Umbilical cord (tissue), 2 donors: ENCODE measurements around the gene TST. TPM values are rescaled to one million over a fixed set of nuclear protein-coding genes. Genes with fewer than 3 reads are reported as not detected.
A peak's percentile ranks its signal among the peaks of the same experiment; 100 is the strongest.

ENCODE experiments used
- DNase-seq: peaks from one replicate; pipeline ENCODE4 v3.0.0-alpha.2; 2015; ENCODE audit warnings: low spot score
- total RNA-seq: library from RNA; depleted of rRNA; stranded (reverse); fragments of >200 nt; gene quantifications from one replicate; pipeline ENCODE4 v1.2.3, GENCODE V29; 2014; ENCODE audit warnings: low replicate concordance; ENCODE audit not compliant: insufficient read depth

TST gene
- total RNA-seq = 12.5 TPM

GRCh38 chr22:37019309-37020191 is at the start of gene TST, which contains the start of gene MPST:
Gene TST, minus strand, starts transcription at chr22:37019447. Its CDS starts 715 bp downstream, at chr22:37018732.
Gene MPST, plus strand, starts transcription at chr22:37019742. Its CDS starts 95 bp downstream, at chr22:37019837.
- peak; percentile 79 for DNase-seq

- no peak for DNase-seq
Observed at GRCh38 chr22:37068859-37069258, 49.6 kb upstream of the TST start.

GRCh38 chr22:37067428-37067827 is 48.2 kb upstream of the TST start:
- no peak for DNase-seq

- no peak for DNase-seq
Observed at GRCh38 chr22:37065961-37066360, 46.7 kb upstream of the TST start.

- DNase-seq = no peak
Observed at GRCh38 chr22:37065180-37065579, 45.9 kb upstream of the TST start.

GRCh38 chr22:37064553-37064952 is 45.3 kb upstream of the TST start:
- no peak for DNase-seq

GRCh38 chr22:37063431-37064420 is 44.5 kb upstream of the TST start:
- no peak for DNase-seq

- DNase-seq = no peak
Observed at GRCh38 chr22:37062702-37063381, 43.6 kb upstream of the TST start.

- DNase-seq = no peak
Observed at GRCh38 chr22:37062376-37062675, 43.1 kb upstream of the TST start.

- DNase-seq = peak; percentile 17
Observed at GRCh38 chr22:37061611-37062375, 42.5 kb upstream of the TST start.

- DNase-seq = no peak
Observed at GRCh38 chr22:37060801-37061610, 41.8 kb upstream of the TST start.

- DNase-seq = no peak
Observed at GRCh38 chr22:37059876-37060449, 40.7 kb upstream of the TST start.

- no peak for DNase-seq
Observed at GRCh38 chr22:37058917-37059701, 39.9 kb upstream of the TST start.

GRCh38 chr22:37057796-37058510 is 38.7 kb upstream of the TST start:
- DNase-seq = no peak

GRCh38 chr22:37057226-37057625 is 38.0 kb upstream of the TST start:
- no peak for DNase-seq

GRCh38 chr22:37056246-37056645 is 37.0 kb upstream of the TST start:
- DNase-seq = no peak

- DNase-seq = no peak
Observed at GRCh38 chr22:37054600-37055365, 35.5 kb upstream of the TST start.

- DNase-seq = no peak
Observed at GRCh38 chr22:37054056-37054395, 34.8 kb upstream of the TST start.
